HL-60 (cell line): Measurements from ENCODE around the gene NAA50.

Experiments
- TF ChIP-seq, protein P1 (sequence below): IDR thresholded peaks from one replicate; pipeline ENCODE4 v1.5.1; 2011; ENCODE audit warnings: low read length, control low read depth, inconsistent platforms; ENCODE audit not compliant: insufficient read depth
- TF ChIP-seq, protein P2 (sequence below): IDR thresholded peaks from 2 replicates; pipeline ENCODE4 v1.6.1; 2012; ENCODE audit warnings: low read depth; ENCODE audit not compliant: insufficient replicate concordance

DNA sequence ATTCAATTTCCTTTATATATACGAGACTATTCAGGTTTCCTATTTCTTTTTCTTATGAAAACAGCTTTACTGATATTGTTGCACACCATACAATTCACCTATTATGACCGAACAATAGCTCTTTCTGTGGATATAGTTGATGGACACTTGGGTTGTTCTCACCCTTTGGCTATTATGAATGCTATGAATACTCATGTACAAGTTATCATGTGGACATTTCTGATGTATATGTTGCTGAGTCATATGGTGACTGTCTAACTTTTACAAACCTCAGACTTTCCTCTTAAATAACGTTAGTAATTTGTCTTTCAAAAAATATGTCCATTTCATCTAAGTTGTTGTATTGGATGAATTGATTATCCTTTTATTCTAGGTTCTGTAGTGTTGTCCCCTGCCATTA is 33.9 kb downstream of the NAA50 start:
- TF ChIP-seq, protein P1, sequence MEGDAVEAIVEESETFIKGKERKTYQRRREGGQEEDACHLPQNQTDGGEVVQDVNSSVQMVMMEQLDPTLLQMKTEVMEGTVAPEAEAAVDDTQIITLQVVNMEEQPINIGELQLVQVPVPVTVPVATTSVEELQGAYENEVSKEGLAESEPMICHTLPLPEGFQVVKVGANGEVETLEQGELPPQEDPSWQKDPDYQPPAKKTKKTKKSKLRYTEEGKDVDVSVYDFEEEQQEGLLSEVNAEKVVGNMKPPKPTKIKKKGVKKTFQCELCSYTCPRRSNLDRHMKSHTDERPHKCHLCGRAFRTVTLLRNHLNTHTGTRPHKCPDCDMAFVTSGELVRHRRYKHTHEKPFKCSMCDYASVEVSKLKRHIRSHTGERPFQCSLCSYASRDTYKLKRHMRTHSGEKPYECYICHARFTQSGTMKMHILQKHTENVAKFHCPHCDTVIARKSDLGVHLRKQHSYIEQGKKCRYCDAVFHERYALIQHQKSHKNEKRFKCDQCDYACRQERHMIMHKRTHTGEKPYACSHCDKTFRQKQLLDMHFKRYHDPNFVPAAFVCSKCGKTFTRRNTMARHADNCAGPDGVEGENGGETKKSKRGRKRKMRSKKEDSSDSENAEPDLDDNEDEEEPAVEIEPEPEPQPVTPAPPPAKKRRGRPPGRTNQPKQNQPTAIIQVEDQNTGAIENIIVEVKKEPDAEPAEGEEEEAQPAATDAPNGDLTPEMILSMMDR, result no peak
- TF ChIP-seq, protein P2, sequence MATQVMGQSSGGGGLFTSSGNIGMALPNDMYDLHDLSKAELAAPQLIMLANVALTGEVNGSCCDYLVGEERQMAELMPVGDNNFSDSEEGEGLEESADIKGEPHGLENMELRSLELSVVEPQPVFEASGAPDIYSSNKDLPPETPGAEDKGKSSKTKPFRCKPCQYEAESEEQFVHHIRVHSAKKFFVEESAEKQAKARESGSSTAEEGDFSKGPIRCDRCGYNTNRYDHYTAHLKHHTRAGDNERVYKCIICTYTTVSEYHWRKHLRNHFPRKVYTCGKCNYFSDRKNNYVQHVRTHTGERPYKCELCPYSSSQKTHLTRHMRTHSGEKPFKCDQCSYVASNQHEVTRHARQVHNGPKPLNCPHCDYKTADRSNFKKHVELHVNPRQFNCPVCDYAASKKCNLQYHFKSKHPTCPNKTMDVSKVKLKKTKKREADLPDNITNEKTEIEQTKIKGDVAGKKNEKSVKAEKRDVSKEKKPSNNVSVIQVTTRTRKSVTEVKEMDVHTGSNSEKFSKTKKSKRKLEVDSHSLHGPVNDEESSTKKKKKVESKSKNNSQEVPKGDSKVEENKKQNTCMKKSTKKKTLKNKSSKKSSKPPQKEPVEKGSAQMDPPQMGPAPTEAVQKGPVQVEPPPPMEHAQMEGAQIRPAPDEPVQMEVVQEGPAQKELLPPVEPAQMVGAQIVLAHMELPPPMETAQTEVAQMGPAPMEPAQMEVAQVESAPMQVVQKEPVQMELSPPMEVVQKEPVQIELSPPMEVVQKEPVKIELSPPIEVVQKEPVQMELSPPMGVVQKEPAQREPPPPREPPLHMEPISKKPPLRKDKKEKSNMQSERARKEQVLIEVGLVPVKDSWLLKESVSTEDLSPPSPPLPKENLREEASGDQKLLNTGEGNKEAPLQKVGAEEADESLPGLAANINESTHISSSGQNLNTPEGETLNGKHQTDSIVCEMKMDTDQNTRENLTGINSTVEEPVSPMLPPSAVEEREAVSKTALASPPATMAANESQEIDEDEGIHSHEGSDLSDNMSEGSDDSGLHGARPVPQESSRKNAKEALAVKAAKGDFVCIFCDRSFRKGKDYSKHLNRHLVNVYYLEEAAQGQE, result no peak
